Ramos (cell line): Measurements from ENCODE around the gene FGD2.
"Not testable (repeated sequence)": the region's sequence is repeated elsewhere in the genome, so short reads cannot be mapped to it uniquely, and the experiment has no call there.

Source experiments
- in situ Hi-C: fragments of 300-500 bp; cut with MboI; formaldehyde crosslinking; loops from one replicate; pipeline ENCODE4 v1.14.3; 2022; ENCODE audit warnings: low sequenced_read_pairs; ENCODE audit not compliant: unreplicated experiment

Gene FGD2

DNA sequence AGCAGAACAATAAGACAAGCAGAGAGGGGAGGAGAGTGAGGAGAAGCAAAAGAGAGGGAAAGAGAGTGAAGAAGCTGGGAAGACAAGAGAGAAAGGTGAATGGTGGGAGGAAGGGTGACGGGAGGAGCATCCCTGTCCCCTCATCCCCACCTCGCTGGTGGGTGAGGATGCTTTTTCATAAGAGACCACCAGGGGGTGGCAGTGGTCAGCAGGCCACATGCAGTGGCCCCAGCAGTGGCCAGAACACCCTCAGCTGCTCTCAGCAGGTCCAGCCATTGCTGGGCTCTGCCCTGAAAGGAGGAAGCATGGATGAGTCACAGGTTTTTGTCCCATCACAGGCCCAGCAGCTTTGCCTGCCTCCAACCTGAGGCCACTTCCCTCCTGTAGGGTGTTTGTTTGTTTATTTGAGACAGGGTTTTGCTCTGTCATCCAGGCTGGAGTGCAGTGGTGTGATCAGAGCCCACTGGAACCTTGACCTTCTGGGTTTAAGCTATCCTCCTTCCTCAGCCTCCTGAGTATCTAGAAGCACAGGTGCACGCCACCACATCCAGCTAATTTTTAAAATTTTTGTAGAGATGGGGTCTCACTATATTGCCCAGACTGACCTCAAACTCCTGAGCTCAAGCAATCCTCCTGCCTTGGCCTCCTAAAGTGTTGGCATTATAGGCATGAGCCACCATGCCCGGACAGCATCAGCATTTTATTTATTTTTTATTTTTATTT, 24.0 kb downstream of the FGD2 start:
- in situ Hi-C loops = loop anchor here (10.0 kb wide), 1 partner anchor 145 kb away; the partner anchor contains the start of gene PIM1

DNA sequence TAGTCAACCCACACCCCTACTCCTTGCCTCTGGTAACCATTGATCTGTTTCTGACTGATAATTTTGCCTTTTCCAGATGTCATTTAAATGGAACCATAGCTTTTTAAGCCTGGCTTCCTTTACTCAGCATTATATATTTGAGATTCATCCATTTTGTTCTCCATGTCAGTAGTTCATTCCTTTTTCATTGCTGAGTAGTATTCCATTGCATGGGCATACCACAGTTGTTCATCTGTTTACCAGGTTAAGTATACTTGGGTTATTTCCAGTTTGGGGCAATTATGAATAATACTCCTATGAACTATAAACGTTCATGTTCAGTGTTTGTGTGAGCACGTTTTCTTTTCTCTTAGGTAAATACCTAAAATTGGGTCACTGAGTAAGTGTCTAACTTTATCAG, 25.1 kb downstream of the FGD2 start:
- in situ Hi-C loops = no loop called here

GRCh38 chr6:37032239-37032638, 26.8 kb downstream of the FGD2 start:
- in situ Hi-C loops = no loop called here

DNA sequence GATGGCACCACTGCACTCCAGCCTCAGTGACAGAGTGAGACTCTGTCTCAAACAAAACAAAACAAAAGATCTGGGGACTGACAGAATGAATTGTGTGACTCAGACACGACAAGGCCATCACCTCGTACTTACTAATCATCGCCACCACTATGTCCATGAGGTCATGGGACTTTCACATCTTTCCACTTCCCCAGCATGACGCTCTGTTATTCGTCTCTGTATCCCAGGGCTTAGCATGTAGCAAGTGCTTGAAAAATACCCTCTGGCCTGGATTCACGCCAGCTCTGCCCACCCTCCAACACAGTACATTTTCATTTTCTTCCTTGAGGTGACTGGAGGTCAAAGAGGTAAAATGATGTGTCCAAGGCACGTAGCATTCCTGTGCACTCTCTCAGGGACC, 27.8 kb downstream of the FGD2 start:
- in situ Hi-C loops = no loop called here

DNA sequence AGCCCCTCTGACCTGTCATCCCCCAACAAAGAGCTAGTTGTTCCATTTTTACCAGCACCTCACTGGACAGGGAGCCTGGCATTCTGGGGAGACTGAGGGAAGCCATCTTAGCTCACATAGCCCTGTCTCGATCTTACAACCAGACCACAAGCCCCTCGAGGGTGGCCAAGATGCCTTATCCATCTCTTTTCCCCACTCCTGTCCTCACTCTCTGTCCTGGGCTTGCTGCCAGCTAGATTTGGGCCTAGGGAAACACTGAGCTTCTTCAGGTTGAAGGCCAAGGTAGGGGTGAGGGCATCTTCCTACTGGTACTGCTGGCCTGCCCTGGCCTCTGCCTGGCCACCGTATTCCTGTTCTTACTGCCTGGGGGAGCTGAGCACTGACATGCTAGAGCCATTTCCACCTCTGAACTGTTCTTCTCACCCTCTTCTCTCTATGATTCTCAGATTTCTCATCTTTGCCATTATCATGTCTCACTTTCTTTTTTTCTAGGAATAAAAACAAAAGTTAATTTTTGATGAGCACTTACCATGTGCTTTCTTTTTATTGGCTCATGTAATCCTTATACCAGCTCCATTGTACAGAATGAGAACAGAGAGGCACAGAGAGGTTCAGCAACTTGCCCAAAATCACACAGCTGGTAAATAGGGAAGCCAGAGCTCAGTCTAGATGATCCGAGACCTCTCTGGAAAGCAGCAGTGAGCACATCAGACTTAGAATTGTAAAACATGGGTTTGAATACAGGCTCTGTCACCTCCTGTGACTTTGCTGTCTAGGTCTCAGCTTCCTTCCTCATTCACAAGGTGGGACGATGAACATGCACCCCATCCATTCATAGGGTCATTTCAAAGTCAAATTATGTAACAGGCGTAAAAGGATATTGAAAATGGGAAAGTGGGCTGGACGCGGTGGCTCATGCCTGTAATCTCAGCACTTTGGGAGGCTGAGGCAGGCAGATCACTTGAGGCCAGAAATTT, 28.7 kb downstream of the FGD2 start:
- in situ Hi-C loops = no loop called here

GRCh38 chr6:37036146-37036545, 30.7 kb downstream of the FGD2 start:
- in situ Hi-C loops = no loop called here

DNA sequence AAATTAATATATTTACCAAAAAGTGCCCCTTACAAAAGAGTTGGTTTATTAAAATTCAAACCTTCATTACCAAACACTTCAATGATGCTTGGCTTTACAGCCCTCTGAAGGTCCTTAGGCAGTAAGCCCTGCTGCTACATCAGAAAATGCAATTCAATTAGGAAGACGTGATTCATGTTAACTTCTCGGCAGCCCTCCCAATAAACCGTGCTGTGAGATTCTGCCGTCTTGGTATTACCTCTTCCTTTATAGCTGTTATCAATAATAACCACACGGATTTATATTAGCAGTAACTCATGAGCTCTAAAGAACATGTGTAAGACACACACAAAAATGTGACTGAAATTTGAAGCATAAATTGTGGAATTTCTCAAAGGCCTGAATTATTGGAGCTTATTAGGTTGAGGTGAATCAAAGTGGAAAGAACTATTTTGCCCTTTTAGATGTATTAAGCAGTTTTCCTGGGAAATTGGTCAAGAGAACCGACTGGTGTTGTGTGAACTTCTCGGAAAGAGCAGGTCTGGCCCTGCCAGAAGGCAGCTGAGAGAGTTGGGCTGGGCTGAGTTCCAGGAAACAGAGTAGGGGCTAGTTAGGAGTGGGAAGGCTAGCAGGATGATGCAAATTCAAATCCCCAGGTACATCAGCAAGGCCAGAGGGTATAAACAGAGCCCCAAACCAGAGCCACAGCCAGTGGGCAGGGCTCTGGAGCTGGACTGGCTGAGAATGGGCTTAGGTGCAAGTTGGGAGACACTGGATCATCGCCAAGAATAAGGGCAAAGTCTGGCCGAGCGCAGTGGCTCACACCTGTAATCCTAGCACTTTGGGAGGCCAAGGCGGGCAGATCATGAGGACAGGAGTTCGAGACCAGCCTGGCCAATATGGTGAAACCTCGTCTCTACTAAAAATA, 33.1 kb downstream of the FGD2 start:
- in situ Hi-C loops = no loop called here

DNA sequence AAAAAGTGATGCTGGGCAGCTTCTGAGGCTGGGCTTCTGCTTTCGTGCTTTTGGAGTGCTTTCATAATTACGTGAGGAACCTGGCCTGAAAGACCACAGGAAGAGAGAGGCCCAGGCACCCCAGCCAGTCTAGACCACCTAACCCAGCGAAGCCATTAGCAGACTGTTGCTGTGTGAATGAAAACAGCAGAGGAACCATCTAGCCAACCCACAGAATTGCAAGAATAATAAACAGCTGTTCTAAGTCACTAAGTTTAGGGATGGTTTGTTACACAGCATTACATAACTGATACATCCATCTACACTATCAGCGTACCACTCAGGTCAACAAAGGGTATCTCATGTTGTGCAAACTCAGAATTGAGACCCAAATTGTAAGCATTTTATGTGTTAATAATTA, 34.5 kb downstream of the FGD2 start:
- in situ Hi-C loops = no loop called here

- in situ Hi-C loops = no loop called here
Measured at GRCh38 chr6:37041521-37041920, 36.1 kb downstream of the FGD2 start.

DNA sequence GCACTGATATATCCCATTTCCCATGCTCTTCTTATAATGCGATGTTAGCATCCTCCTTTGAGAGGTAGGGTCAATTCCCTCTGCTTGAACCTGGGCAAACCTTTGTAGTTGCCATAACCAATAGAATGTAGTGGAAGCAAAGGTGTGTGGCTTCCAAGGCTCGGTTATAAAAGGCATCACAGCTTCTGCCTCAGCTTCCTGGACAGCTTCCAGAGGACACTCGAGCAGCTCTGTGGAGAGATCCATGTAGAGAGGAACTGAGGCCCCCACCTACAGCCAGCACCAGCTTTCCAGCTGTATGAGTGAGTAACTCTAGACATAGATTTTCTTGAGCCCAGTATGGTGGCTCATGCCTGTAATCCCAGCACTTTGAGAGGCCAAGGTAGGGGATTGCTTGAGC, 36.7 kb downstream of the FGD2 start:
- in situ Hi-C loops = no loop called here

DNA sequence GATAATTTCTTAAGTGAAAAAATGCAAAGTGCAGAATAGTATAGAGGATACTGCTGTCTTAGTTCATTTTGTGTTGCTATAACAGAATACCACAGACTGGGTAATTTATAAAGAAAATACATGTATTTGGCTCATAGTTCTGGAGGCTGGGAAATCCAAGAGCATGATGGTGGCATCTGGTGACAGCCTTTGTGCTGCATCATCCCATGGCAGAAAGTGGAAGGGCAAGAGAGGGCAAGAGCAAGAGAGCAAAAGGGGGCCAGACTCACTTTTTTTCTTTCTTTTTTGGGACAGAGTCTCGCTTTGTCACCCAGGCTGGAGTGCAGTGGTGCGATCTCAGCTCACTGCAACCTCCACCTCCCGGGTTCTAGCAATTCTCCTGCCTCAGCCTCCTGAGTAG, 37.6 kb downstream of the FGD2 start:
- in situ Hi-C loops = not testable (repeated sequence)

DNA sequence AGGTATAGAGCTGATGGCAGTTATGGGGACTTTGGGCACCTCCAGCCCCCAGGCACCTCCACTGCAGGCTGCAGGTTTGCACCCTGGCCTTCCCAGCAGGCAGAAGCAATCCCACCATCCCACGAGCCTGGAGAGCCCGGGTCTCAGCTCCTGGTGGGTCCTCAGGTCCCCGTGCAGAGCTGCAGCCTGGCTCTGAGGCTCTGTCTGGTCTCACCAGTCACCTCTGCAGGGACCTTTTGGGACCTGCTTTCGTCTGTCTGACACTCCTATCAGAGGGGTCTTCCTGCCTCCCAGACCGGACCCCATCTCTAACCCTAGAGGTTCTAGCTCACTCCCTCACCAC, 41.9 kb downstream of the FGD2 start:
- in situ Hi-C loops = no loop called here

- in situ Hi-C loops = no loop called here
Measured at GRCh38 chr6:37047689-37048402, 42.4 kb downstream of the FGD2 start.

DNA sequence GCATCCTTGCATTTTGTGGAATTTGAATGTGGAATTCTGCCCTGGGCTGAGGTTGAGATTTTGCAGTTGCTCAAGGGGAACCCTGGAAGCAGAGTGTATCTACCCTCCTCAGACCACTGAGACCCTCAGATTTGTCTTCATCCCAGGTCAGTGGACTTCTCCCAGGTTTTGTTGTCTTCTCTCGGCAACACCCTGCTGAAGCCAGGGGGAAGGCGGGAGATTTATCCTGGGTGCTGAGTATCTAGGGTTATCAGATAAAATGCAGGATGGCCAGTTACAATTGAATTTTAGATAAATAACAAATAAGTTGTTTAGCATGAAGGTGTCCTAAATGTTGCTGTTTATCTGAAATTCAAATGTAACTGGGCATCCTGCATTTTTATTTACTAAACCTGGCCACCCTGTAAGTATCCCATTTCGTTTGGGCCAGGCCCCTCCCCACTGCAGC, 43.0 kb downstream of the FGD2 start:
- in situ Hi-C loops = no loop called here

GRCh38 chr6:37048851-37049757, 43.6 kb downstream of the FGD2 start:
- in situ Hi-C loops = no loop called here

DNA sequence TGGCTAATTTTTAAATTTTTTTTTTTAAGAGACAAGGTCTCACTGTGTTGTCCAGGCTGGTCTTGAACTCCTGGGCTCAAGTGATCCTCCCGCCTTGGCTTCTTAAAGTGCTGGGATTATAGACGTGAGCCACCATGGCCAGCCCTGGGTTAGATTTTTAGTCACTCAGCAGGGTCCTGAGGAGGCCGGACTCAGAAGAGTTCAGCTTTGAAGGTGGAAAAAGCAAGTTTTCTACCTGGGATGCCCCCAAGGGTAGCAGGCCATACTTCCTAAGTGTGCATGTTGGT, 44.2 kb downstream of the FGD2 start:
- in situ Hi-C loops = loop anchor here (5.0 to 10.0 kb wide), 2 partner anchors 123 to 155 kb away; partner anchors contain the start of gene PIM1

- in situ Hi-C loops = loop anchor here (5.0 to 10.0 kb wide), 2 partner anchors 122 to 155 kb away; partner anchors contain the start of gene PIM1
Measured at GRCh38 chr6:37050045-37050853, 44.8 kb downstream of the FGD2 start.

DNA sequence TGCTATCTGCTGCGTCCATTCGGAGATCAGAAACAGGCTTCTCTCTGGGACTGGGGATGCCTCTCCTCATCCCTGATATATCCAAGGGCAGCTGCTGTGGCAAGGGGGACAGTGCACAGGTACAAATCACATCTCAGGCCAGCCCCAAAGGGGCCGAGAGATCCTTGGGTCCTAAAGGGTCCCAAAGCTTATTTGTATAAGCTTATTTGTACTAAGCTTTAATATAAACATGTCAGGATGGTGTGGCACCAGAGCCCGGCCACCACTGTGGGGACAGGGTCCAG, 45.3 kb downstream of the FGD2 start:
- in situ Hi-C loops = loop anchor here (5.0 to 10.0 kb wide), 2 partner anchors 122 to 154 kb away; partner anchors contain the start of gene PIM1
